Cerebellar cortex (tissue), 1 donor: Measurements from ENCODE around the gene BNIP5.
"Not testable (repeated sequence)": the region's sequence is repeated elsewhere in the genome, so short reads cannot be mapped to it uniquely, and the experiment has no call there.

Experiments
- DNase-seq: peaks from one replicate; pipeline ENCODE4 v3.0.0-alpha.2; 2015; ENCODE audit warnings: low spot score

The BNIP5 gene

GRCh38 chr6:36340618-36341454, 4.1 kb upstream of the BNIP5 start:
- DNase-seq: peak; percentile 46

- no peak for DNase-seq
These were observed 3.6 kb upstream of the BNIP5 start for GRCh38 chr6:36340306-36340617.

GRCh38 chr6:36339146-36339545, 2.5 kb upstream of the BNIP5 start:
- no peak for DNase-seq

GRCh38 chr6:36338223-36338622, 1.5 kb upstream of the BNIP5 start:
- DNase-seq: not testable (repeated sequence)

- DNase-seq: no peak
These were observed 1.1 kb upstream of the BNIP5 start for GRCh38 chr6:36337814-36338213.

GRCh38 chr6:36336208-36336710, 429 bp downstream of the BNIP5 start:
- no peak for DNase-seq

- DNase-seq: no peak
These were observed 1.1 kb downstream of the BNIP5 start for GRCh38 chr6:36335465-36336207.

- DNase-seq: no peak
These were observed 1.7 kb downstream of the BNIP5 start for GRCh38 chr6:36334832-36335459.

GRCh38 chr6:36333931-36334725, 2.6 kb downstream of the BNIP5 start:
- DNase-seq: no peak

- DNase-seq: no peak
These were observed 3.4 kb downstream of the BNIP5 start for GRCh38 chr6:36333171-36333895.

GRCh38 chr6:36331381-36331780, 5.3 kb downstream of the BNIP5 start:
- DNase-seq: no peak

- no peak for DNase-seq
These were observed 6.3 kb downstream of the BNIP5 start for GRCh38 chr6:36330366-36330765.

- DNase-seq: no peak
These were observed 6.8 kb downstream of the BNIP5 start for GRCh38 chr6:36329798-36330291.

- DNase-seq: no peak
These were observed 8.1 kb downstream of the BNIP5 start for GRCh38 chr6:36328600-36328999.

- DNase-seq: no peak
These were observed 8.8 kb downstream of the BNIP5 start for GRCh38 chr6:36327919-36328236.

- DNase-seq: no peak
These were observed 9.3 kb downstream of the BNIP5 start for GRCh38 chr6:36327226-36327918.

GRCh38 chr6:36326356-36326995, 10.2 kb downstream of the BNIP5 start:
- DNase-seq: no peak

GRCh38 chr6:36324715-36325114, 12.0 kb downstream of the BNIP5 start:
- no peak for DNase-seq

GRCh38 chr6:36324191-36324590, 12.5 kb downstream of the BNIP5 start:
- DNase-seq: no peak

GRCh38 chr6:36323062-36323461, 13.6 kb downstream of the BNIP5 start:
- peak; percentile 29 for DNase-seq
